ENCODE data around the gene NPAS2.

- no peak for TF ChIP-seq EZH2 (IDR thresholded peaks at IDR 0.05; ENCODE audit: insufficient read depth, low read length)
- no peak for TF ChIP-seq CTCF (IDR thresholded peaks at IDR 0.05; ENCODE audit: insufficient read depth, low read depth, low read length)
Observed at GRCh38 chr2:100955226-100955625, 135.3 kb downstream of the NPAS2 start.

Data from astrocyte (in vitro differentiated cells and primary cell).